Ovary (tissue), 9 donors: ENCODE data around the gene ATP5F1A. TPM values are rescaled to one million over a fixed set of nuclear protein-coding genes. Genes with fewer than 3 reads are reported as not detected.
A peak's percentile ranks its signal among the peaks of the same experiment; 100 is the strongest.

Experiments used
- DNase-seq, 5 donors: peaks; one replicate each; pipeline ENCODE4 v3.0.0-alpha.2; 2019 to 2020
- H3K27ac ChIP-seq, 2 donors: fragments of 200-600 bp; one replicate each; pipeline versions ENCODE4 v1.5.1 to v1.8.0; 2019 to 2022
- H3K27me3 ChIP-seq: fragments of 200-600 bp; one replicate; pipeline ENCODE4 v1.8.0; 2022
- H3K36me3 ChIP-seq: fragments of 200-600 bp; sonication (generic); one replicate; pipeline ENCODE4 v1.5.1; 2019
- H3K4me1 ChIP-seq: one replicate; pipeline ENCODE4 v1.8.1; 2013; ENCODE audit warnings: mild to moderate bottlenecking, moderate library complexity; ENCODE audit not compliant: insufficient read depth
- H3K4me3 ChIP-seq: fragments of 200-600 bp; sonication (generic); one replicate; pipeline ENCODE4 v1.5.1; 2017
- H3K9me3 ChIP-seq, 2 donors: fragments of 200-600 bp in 1 of 2; sonication (generic) in 1 of 2; one replicate each; pipeline versions ENCODE4 v1.5.1 to v1.8.1; 2013 to 2019; ENCODE audit warnings: mild to moderate bottlenecking in 1 of 2, moderate library complexity in 1 of 2
- EP300 ChIP-seq: sonication (generic); formaldehyde crosslinking; IDR thresholded peaks from one replicate; pipeline ENCODE4 v1.6.1; 2017; ENCODE audit warnings: antibody characterized with exemption
- POLR2A ChIP-seq: fragments of 450-650 bp; IDR thresholded peaks from one replicate; pipeline ENCODE4 v1.6.1; 2017; ENCODE audit warnings: antibody characterized with exemption, mild to moderate bottlenecking, moderate library complexity
- WGBS, 3 donors: extraction: QIAGEN DNeasy Blood & Tissue Kit in 1 of 3; methylation state at CpG; one replicate each; pipeline versions ENCODE4 v1.1.5 to v1.1.7; 2013 to 2017; 5-methylcytosine and 5-hydroxymethylcytosine counted together
- intact Hi-C, 4 donors: fragments of 100-400 bp; cut with DNase I; formaldehyde crosslinking; loops; one replicate each; pipeline versions ENCODE4 v1.11.0 to v1.15.1; 2022 to 2023
- polyA plus RNA-seq, 2 donors: library from polyadenylated mRNA; stranded (reverse); fragments of 200-250 nt in 1 of 2; fragments of 350-450 nt in 1 of 2; fragmentation: Illumina TruSeq in 1 of 2; extraction: RNeasy Lipid Tissue Mini Kit (QIAGEN cat#74804) in 1 of 2; gene quantifications; one replicate each; pipeline ENCODE4 v1.2.3, GENCODE V29; 2013 to 2014
- total RNA-seq, 7 donors: library from RNA; depleted of rRNA in 2 of 7; stranded (reverse); fragments of >200 nt in 2 of 7; fragmentation: NEBNext Ultra II Directional in 3 of 7; extraction: Animal tissue kit (Norgen Biotek cat#: 25700) in 3 of 7; gene quantifications; one replicate each; pipeline versions ENCODE4 v1.1.0 to v1.2.4, GENCODE V29; 2016 to 2023
- TF ChIP-seq, protein P1 (sequence below), 3 donors: fragments of 450-650 bp in 2 of 3; fragments of 200-600 bp in 1 of 3; IDR thresholded peaks; one replicate each; pipeline versions ENCODE4 v1.5.1 to v1.8.0; 2016 to 2022; ENCODE audit warnings: antibody characterized with exemption in 3 of 3, mild to moderate bottlenecking in 1 of 3
- donor health status: DM: no; HTN: no; CAD: no; lungs with moderate emphysema.
- donor health status: DM: no; HTN: no; CAD: no.
- donor health status: Bipolar disorder and iron deficiency.
- donor health status: DM: yes; HTN: yes; CAD: no.
- donor health status: DM: no; HTN: no; CAD: no.
- donor health status: DM: yes; HTN: yes; CAD: no.

ATP5F1A gene
- total and polyA plus RNA-seq, 9 donors, result 251 to 409 (median 294) TPM

DNA sequence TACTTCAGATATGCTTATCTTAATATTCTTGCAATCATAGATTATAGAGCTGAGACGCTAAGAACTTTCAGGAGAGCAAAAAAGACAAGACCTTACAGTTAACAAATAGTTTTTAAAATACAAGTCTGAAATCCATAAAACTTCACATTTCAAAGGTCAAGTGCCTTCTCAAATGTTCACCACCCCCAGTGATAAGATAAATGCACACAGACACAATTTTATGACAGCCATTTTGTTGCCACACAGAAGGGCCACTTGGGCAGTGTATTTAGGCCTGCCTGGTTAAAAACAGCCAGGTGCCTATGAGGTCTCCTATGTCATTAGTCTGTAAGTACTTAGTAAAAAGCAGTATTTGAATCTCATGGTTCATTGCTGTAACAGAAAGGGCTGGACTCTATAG, 17.9 kb downstream of the ATP5F1A start:
- TF ChIP-seq POLR2A, result no peak
- TF ChIP-seq, protein P1, sequence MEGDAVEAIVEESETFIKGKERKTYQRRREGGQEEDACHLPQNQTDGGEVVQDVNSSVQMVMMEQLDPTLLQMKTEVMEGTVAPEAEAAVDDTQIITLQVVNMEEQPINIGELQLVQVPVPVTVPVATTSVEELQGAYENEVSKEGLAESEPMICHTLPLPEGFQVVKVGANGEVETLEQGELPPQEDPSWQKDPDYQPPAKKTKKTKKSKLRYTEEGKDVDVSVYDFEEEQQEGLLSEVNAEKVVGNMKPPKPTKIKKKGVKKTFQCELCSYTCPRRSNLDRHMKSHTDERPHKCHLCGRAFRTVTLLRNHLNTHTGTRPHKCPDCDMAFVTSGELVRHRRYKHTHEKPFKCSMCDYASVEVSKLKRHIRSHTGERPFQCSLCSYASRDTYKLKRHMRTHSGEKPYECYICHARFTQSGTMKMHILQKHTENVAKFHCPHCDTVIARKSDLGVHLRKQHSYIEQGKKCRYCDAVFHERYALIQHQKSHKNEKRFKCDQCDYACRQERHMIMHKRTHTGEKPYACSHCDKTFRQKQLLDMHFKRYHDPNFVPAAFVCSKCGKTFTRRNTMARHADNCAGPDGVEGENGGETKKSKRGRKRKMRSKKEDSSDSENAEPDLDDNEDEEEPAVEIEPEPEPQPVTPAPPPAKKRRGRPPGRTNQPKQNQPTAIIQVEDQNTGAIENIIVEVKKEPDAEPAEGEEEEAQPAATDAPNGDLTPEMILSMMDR (IDR thresholded peaks at IDR 0.05), result no peak
- TF ChIP-seq EP300, result no peak
- intact Hi-C loops, result no loop called here
- H3K4me1 ChIP-seq, result no peaks in the 10 kb centered on the region
- no peaks in the 10 kb centered on the region for H3K36me3 ChIP-seq
- H3K9me3 ChIP-seq, result peaks cover 0 to 3% of the 10 kb centered on the region in 2 donors
- no peaks in the 10 kb centered on the region for H3K27me3 ChIP-seq
- H3K27ac ChIP-seq, result no peak overlapping the region
- H3K4me3 ChIP-seq, result no peak overlapping the region
- 65 to 75% (median 70%) methylated on average over 1 of the region's 1 CpG for WGBS, 3 donors
- DNase-seq, result no peak

DNA sequence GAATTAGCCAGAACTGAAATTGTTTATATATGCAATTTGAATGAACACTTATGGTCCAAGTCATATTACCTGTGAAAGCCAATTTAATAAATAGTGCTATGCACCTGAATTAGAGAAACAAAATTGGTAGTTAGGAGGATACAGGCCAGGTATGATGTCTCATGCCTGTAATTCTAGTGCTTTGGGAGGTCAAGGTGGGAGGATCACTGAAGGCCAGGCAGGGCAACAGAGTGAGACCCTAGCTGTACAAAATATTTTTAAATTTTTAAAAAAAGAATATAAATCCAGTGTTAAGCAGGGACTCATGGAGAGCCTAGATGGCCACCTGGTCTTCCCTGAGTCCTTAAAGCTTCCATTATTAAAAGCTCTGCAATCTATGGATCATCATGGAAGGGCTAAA, 18.8 kb downstream of the ATP5F1A start:
- no peaks in the 10 kb centered on the region for H3K36me3 ChIP-seq
- no peaks in the 10 kb centered on the region for H3K27me3 ChIP-seq
- H3K4me3 ChIP-seq, result no peak overlapping the region
- no peak for DNase-seq
- peaks cover 0 to 3% of the 10 kb centered on the region in 2 donors for H3K9me3 ChIP-seq
- intact Hi-C loops, result loop anchor here in 2 of 4 donors (10.0 kb wide), 2 partner anchors 115 to 415 kb away; partner anchors contain the start of gene EPG5 (in 1 of the 2)
- no peaks in the 10 kb centered on the region for H3K4me1 ChIP-seq
- H3K27ac ChIP-seq, result no peak overlapping the region
- TF ChIP-seq POLR2A, result no peak
- TF ChIP-seq, protein P1 (IDR thresholded peaks at IDR 0.05), result no peak
- TF ChIP-seq EP300, result no peak

DNA sequence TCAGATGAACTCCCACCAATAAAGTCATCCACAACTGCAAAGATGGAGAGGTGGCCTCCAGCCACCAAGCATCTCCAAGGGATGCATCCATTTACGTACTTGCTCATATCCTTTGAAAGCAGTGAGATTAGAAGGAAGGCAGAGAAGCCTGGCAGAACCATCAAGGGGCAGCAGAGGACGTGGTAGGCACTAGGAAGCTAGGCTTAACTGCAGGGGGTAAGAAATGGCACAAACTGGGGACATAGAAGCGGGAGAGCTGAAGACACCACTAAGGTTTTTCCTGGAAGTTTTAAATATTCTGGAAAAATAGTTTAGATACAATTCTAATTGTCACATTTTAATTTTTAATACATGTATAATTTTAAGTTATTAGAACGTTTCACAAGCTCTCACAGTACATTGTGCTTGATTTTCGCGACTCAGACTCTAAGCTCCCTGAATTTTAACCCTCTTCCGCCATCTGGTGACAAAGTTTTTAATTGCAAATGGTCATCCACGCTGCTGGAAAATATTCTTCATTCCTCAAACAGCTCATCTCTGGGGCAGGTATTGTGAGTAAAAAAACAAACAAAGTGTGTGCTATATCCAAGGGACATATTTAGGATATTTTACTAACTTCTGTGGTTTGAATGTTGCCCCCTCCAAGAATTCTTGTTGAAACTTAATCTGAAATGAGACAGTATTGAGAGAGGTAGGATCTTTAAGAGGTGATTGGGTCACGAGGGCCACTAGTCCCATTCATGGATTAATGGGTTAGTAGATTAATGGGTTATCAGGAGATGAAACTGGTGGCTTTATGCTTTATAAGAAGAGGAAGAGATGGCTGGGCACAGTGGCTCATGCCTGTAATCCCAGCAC, 24.4 kb downstream of the ATP5F1A start:
- H3K4me1 ChIP-seq, result peaks cover 9% of the 10 kb centered on the region
- H3K27me3 ChIP-seq, result no peaks in the 10 kb centered on the region
- TF ChIP-seq, protein P1 (IDR thresholded peaks at IDR 0.05), result peak in 2 of 3 donors; percentile 57 to 63
- TF ChIP-seq EP300, result no peak
- no peaks in the 10 kb centered on the region for H3K36me3 ChIP-seq
- H3K9me3 ChIP-seq, result no peaks in the 10 kb centered on the region
- H3K27ac ChIP-seq, result no peak overlapping the region
- H3K4me3 ChIP-seq, result no peak overlapping the region
- DNase-seq, result peak in 1 of 5 donors; percentile 56
- WGBS, 3 donors, result 27 to 30% (median 28%) methylated on average over 9 of the region's 9 CpGs
- intact Hi-C loops, result loop anchor here in 2 of 4 donors (10.0 kb wide), 2 partner anchors 109 to 409 kb away; partner anchors contain the start of gene EPG5 (in 1 of the 2)

DNA sequence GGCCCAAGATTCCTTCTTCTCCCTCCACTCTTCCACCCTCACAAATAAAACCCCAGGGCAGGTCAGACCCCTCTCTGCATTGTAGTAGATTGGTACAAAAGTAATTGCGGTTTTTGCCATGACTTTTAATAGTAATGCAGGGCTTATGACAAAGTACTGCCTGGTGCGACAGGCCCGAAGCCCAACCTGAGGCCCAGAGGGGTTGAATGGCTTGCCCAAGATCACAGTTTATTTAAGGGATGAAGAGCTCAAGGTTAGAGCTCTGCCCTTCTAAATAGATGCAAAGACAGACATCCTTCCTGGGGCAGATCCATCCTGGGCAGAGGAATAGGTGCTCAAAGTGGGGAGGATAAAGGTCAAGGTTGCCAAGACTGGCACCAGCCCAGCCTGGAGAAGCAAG, 25.1 kb downstream of the ATP5F1A start:
- Histone ChIP-seq H3K27ac (no peak overlapping the region), H3K4me1 (peaks cover 9% of the 10 kb centered on the region), H3K9me3 (no peaks in the 10 kb centered on the region), H3K4me3 (no peak overlapping the region), H3K27me3 (no peaks in the 10 kb centered on the region), H3K36me3 (no peaks in the 10 kb centered on the region)
- TF ChIP-seq EP300 (no peak), POLR2A (no peak)
- TF ChIP-seq, protein P1 (IDR thresholded peaks at IDR 0.05), result no peak
- no peak for DNase-seq
- WGBS, 3 donors, result 72 to 76% (median 73%) methylated on average over 3 of the region's 3 CpGs
- intact Hi-C loops, result loop anchor here in 2 of 4 donors (10.0 kb wide), 2 partner anchors 108 to 408 kb away; partner anchors contain the start of gene EPG5 (in 1 of the 2)
